Common myeloid progenitor, CD34-positive (primary cell): ENCODE measurements around the gene TTC21A.
"Not testable (repeated sequence)": the region's sequence is repeated elsewhere in the genome, so short reads cannot be mapped to it uniquely, and the experiment has no call there.

Experiments
- CTCF ChIA-PET: fragments of 350-600 bp; sonication (Branson Sonifier 250); formaldehyde crosslinking; loops from one replicate; lab custom pipeline; 2021; ENCODE audit warnings: antibody characterized with exemption; lab: Charles Lee
- POLR2A ChIA-PET: fragments of 350-600 bp; sonication (Branson Sonifier 250); formaldehyde crosslinking; loops from one replicate; lab custom pipeline; 2021; ENCODE audit warnings: antibody characterized with exemption; lab: Charles Lee
- DNase-seq, 3 donors: peaks; one replicate each; pipeline versions ENCODE4 v3.0.0 to v3.0.0-alpha.2; 2013
- H3K27ac ChIP-seq, 2 experiments: 1 replicate in 1 of 2; 2 replicates in 1 of 2; pipeline ENCODE4 v1.7.0; 2013; ENCODE audit warnings: inconsistent platforms in 2 of 2, low read length in 2 of 2, mild to moderate bottlenecking in 2 of 2, low read depth in 1 of 2, moderate library complexity in 1 of 2; ENCODE audit not compliant: severe bottlenecking in 2 of 2, insufficient read depth in 1 of 2, poor library complexity in 1 of 2
- H3K27me3 ChIP-seq, 5 experiments: replicated peaks in 2 of 5; 1 replicate in 3 of 5; 2 replicates in 2 of 5; pipeline versions ENCODE4 v1.6.1 to v1.7.0; 2013; ENCODE audit warnings: low read length in 4 of 5, mild to moderate bottlenecking in 2 of 5, moderate library complexity in 2 of 5, inconsistent platforms in 1 of 5; ENCODE audit not compliant: insufficient read depth in 5 of 5, control insufficient read depth in 4 of 5
- H3K36me3 ChIP-seq, 4 experiments: 1 replicate in 2 of 4; 2 replicates in 2 of 4; pipeline versions ENCODE4 v1.6.1 to v1.7.0; 2013; ENCODE audit warnings: low read length in 3 of 4, control low read depth in 1 of 4, mild to moderate bottlenecking in 1 of 4; ENCODE audit not compliant: control insufficient read depth in 4 of 4, insufficient read depth in 4 of 4
- H3K4me1 ChIP-seq, 4 experiments: 1 replicate in 3 of 4; 2 replicates in 1 of 4; pipeline versions ENCODE4 v1.6.1 to v1.7.1; 2013; ENCODE audit warnings: low read length in 3 of 4, mild to moderate bottlenecking in 3 of 4, control low read depth in 1 of 4, inconsistent platforms in 1 of 4, moderate library complexity in 1 of 4; ENCODE audit not compliant: control insufficient read depth in 4 of 4, insufficient read depth in 4 of 4; ENCODE audit errors: control extremely low read depth in 1 of 4
- H3K4me3 ChIP-seq, 7 experiments: 1 replicate in 4 of 7; 2 replicates in 3 of 7; pipeline versions ENCODE4 v1.5.1 to v1.7.0; 2013; ENCODE audit warnings: mild to moderate bottlenecking in 7 of 7, low read length in 6 of 7, moderate library complexity in 6 of 7, inconsistent platforms in 2 of 7, low read depth in 2 of 7, control low read depth in 1 of 7; ENCODE audit not compliant: insufficient read depth in 4 of 7, control insufficient read depth in 1 of 7; ENCODE audit errors: extremely low read depth in 1 of 7
- H3K9me3 ChIP-seq, 5 experiments: 1 replicate in 4 of 5; 2 replicates in 1 of 5; pipeline versions ENCODE4 v1.6.1 to v1.7.1; 2013; ENCODE audit warnings: low read length in 4 of 5, mild to moderate bottlenecking in 2 of 5, inconsistent platforms in 1 of 5, low read depth in 1 of 5, moderate library complexity in 1 of 5; ENCODE audit not compliant: control insufficient read depth in 4 of 5, insufficient read depth in 2 of 5; ENCODE audit errors: control extremely low read depth in 1 of 5
- WGBS: methylation state at CpG from one replicate; pipeline ENCODE4 v1.1.5; 2013; ENCODE audit not compliant: insufficient coverage; 5-methylcytosine and 5-hydroxymethylcytosine counted together

TTC21A gene

DNA sequence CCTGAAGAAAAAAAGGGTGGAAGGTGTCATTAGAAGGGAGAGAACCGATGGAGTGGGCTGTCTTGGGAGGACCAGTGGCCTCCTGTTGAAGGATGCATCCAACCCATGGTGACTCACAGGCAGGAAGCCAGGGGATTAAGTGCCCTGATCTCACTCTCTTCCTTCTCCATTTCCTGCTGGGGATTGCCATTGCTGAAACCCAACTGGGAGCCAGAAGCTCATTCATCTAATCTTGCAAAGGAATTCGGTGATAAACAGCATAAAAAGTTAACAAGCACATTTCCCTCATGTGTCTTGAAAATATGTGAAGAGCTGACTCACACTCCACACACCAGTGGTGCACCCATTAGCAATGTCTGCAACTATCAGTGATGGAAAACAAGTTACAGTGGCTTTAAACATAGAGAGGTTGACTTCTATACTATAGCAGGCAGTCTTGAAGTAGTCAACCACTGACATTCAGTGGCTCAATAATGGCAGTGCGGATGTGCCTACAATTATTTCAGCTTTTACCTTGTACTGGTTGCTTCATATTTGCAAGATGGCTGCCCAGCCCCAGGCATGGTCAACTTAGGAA lies 58.7 kb downstream of the TTC21A start:
- H3K36me3 ChIP-seq: no peaks in the 10 kb centered on the region
- H3K27ac ChIP-seq: no peak overlapping the region
- CTCF ChIA-PET: interaction anchor here (1.1 to 5.3 kb wide), 9 partner anchors 9 to 122 kb away, joined by 3 to 32 read pairs (median 5); no protein-coding TSS in a partner anchor
- 100% methylated on average over 2 of the region's 3 CpGs for WGBS
- no peaks in the 10 kb centered on the region for H3K27me3 ChIP-seq
- no peaks in the 10 kb centered on the region for H3K9me3 ChIP-seq
- POLR2A ChIA-PET: no interaction called here
- H3K4me3 ChIP-seq: no peak overlapping the region
- peak in 2 of 3 donors; percentile 49 to 53 for DNase-seq
- peaks cover 0 to 7% (median 4%) of the 10 kb centered on the region in 4 experiments for H3K4me1 ChIP-seq

GRCh38 chr3:39166932-39167532 lies 59.6 kb downstream of the TTC21A start:
- POLR2A ChIA-PET: no interaction called here
- no peaks in the 10 kb centered on the region for H3K36me3 ChIP-seq
- peaks cover 0 to 7% (median 4%) of the 10 kb centered on the region in 4 experiments for H3K4me1 ChIP-seq
- no peaks in the 10 kb centered on the region for H3K9me3 ChIP-seq
- H3K4me3 ChIP-seq: no peak overlapping the region
- peak in 2 of 3 donors; percentile 45 to 52 for DNase-seq
- WGBS: no CpG with 5 or more reads among the region's 1 CpG
- CTCF ChIA-PET: interaction anchor here (1.1 to 5.3 kb wide), 11 partner anchors 9 to 121 kb away, joined by 3 to 32 read pairs (median 5); no protein-coding TSS in a partner anchor
- no peak overlapping the region for H3K27ac ChIP-seq
- H3K27me3 ChIP-seq: no peaks in the 10 kb centered on the region

- CTCF ChIA-PET: interaction anchor here (1.3 to 5.3 kb wide), 7 partner anchors 10 to 72 kb away, joined by 3 to 32 read pairs (median 5); no protein-coding TSS in a partner anchor
- Histone ChIP-seq H3K4me3 (no peak overlapping the region), H3K4me1 (peaks cover 0 to 7% (median 4%) of the 10 kb centered on the region in 4 experiments), H3K27ac (no peak overlapping the region), H3K36me3 (no peaks in the 10 kb centered on the region), H3K27me3 (no peaks in the 10 kb centered on the region), H3K9me3 (no peaks in the 10 kb centered on the region)
- DNase-seq: no peak
- WGBS: 92% methylated on average over 5 of the region's 5 CpGs
- POLR2A ChIA-PET: interaction anchor here (0.6 kb wide), 1 partner anchor 233 kb away, joined by 3 read pairs; no protein-coding TSS in a partner anchor
Observed at GRCh38 chr3:39168156-39168780, 60.8 kb downstream of the TTC21A start.

- POLR2A ChIA-PET: no interaction called here
Observed at GRCh38 chr3:39169712-39170111, 62.2 kb downstream of the TTC21A start.

DNA sequence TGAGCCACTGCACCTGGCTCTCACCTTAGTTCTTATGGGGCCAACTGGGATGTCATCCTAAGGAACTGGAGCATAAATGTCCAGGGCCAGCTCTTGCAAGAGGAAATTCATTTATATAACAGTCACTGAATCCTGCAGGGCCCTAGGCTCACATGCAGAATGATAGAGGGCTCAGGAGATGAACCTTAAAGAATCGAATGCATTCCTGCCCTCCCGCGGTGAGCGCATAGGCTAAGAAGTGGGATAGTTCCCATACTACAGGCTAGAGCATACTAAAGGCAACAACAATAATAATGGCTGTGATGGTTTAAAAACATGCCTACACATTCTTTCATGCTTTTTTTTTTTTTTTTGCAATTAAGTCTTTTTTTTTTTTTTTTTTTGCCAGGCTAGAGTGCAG lies 63.0 kb downstream of the TTC21A start:
- no peak for DNase-seq
- Histone ChIP-seq H3K9me3 (no peaks in the 10 kb centered on the region), H3K4me3 (no peak overlapping the region), H3K4me1 (peaks cover 0 to 7% (median 4%) of the 10 kb centered on the region in 4 experiments), H3K27me3 (no peaks in the 10 kb centered on the region), H3K27ac (no peak overlapping the region), H3K36me3 (no peaks in the 10 kb centered on the region)
- ChIA-PET POLR2A (no interaction called here), CTCF (interaction anchor here (1.0 kb wide), 1 partner anchor 20 kb away, joined by 3 read pairs; no protein-coding TSS in a partner anchor)
- 88% methylated on average over 4 of the region's 4 CpGs for whole genome bisulfite sequencing

More at GRCh38 chr3:39169712-39170111, 62.2 kb downstream of the TTC21A start:
- no peaks in the 10 kb centered on the region for H3K36me3 ChIP-seq
- H3K27me3 ChIP-seq: no peaks in the 10 kb centered on the region
- H3K9me3 ChIP-seq: no peaks in the 10 kb centered on the region
- H3K4me1 ChIP-seq: peaks cover 0 to 7% (median 4%) of the 10 kb centered on the region in 4 experiments
- CTCF ChIA-PET: interaction anchor here (1.0 to 1.2 kb wide), 3 partner anchors 21 to 122 kb away, joined by 3 read pairs; no protein-coding TSS in a partner anchor
- WGBS: 86% methylated on average over 1 of the region's 1 CpG
- no peak overlapping the region for H3K4me3 ChIP-seq
- no peak for DNase-seq
- no peak overlapping the region for H3K27ac ChIP-seq

- H3K4me1 ChIP-seq, H3K27me3 ChIP-seq, H3K4me3 ChIP-seq, H3K9me3 ChIP-seq, POLR2A ChIA-PET, H3K36me3 ChIP-seq, H3K27ac ChIP-seq, DNase-seq: not testable (repeated sequence)
- CTCF ChIA-PET: interaction anchor here (1.2 to 2.5 kb wide), 2 partner anchors 19 to 44 kb away, joined by 3 to 15 read pairs; no protein-coding TSS in a partner anchor
- WGBS: 82% methylated on average over 3 of the region's 6 CpGs
Observed at GRCh38 chr3:39170877-39171276, 63.4 kb downstream of the TTC21A start.
